Stimulated activated CD8-positive, alpha-beta memory T cell treated with anti-CD3 and anti-CD28 coated beads, Interleukin-7, amount 100 ng/mL, for 1 hour (primary cell): ENCODE data around the gene FIP1L1.

Experiments used
- DNase-seq, 2 donors: peaks; one replicate each; pipeline ENCODE4 v3.0.0-alpha.2; 2020; ENCODE audit warnings: low read depth in 2 of 2

The FIP1L1 gene

GRCh38 chr4:53476232-53477037 lies 99.0 kb downstream of the FIP1L1 start:
- DNase-seq = no peak

DNA sequence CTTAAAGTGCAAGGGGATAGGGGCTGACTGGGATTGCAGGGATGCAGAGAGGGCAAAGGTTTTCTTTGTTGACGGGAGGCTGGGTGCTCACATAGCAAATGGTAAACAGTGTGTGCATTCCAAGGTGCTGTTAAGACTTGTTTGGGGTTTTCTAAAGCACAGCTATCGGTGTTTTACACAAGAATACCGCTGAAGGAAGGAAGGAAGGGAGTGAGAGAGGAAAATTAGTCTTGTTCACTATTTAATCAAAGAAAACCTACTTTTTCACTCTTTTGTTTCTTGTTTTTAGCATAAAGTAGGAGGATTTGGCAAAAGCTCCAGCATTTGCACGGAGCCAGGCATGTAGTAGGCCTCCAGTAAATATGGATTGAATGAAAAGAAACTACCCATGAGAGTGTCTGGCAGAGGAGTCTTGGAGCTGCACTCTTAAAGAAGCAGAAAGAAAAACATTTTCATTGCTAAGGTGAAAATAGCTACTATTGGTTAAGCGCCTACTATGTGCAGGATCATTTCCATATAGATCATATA lies 99.7 kb downstream of the FIP1L1 start:
- DNase-seq = no peak

DNA sequence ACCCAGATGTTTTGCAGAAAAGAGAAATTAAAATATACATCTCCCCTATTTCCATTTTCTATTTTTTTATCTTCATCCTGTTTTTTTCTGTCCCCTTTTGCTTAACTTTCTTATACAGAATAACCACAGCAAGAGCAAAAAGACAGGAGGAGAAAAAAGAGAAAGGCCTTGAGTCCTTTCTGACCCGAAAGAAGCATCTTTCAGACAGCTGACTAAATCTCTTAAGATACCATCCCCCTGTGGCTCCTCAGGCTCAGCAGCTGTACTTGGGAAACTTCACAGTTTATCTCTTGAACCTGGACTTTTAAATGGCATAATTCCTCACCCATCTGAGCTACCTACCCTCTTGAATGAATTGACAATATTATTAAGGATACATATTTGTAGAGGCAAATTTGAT lies 100.2 kb downstream of the FIP1L1 start:
- DNase-seq = no peak

DNA sequence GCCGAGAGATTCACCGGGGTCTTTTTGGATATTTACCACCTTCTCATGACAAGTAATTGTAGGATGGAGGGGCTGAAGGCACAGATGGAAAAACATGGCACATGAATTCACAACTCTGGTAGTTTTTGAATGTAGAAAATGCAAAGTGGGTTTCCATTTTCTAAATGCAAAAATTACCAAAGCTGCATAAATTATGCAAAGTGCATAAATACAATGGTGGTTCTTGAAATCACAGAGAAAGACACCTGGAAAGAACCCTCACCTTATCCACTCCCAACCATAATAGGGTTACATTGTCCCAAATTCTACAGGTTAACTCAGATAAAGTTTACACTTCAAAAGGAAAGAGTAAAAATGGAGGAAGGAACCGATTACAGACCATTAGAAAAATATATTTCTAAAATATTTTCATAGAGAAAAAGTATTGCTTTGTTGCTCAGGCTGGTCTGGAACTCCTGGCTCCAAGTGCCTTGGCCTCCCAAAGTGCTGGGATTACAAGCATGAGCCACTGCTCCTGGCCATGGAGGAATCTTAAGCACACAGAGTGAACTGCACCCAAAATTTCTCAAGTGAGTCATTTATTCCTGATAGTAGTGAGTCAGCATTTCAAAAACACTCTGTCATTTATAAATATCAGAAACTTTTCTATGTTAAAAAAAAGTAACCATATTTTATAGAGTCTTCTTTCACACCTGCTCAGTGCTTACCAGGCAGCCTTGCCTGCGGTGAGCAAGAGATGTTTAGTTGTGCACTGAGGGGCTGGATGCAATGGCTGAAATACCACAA lies 101.4 kb downstream of the FIP1L1 start:
- no peak for DNase-seq

- no peak for DNase-seq
Observed at GRCh38 chr4:53479736-53480525, 102.5 kb downstream of the FIP1L1 start.

- DNase-seq = no peak
Observed at GRCh38 chr4:53480909-53481308, 103.5 kb downstream of the FIP1L1 start.

GRCh38 chr4:53481586-53481985 lies 104.1 kb downstream of the FIP1L1 start:
- DNase-seq = no peak

DNA sequence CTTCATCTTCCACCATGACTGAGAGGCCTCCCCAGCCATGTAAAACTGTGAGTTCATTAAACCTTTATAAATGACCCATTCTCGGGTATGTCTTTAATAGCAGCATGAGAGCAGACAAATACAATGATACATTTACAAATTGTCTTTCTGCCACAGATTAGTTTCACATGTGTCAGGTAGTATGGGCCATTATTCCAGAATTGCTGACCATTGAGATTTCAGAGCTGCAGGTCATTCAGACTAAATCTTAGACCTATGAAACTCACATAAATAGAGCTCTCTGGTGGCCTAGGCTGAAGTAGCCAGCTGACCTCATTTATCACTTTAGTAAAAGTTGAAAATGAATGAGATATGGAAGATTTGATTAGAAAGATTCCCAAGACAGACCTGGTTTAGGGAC lies 105.8 kb downstream of the FIP1L1 start:
- DNase-seq = no peak

DNA sequence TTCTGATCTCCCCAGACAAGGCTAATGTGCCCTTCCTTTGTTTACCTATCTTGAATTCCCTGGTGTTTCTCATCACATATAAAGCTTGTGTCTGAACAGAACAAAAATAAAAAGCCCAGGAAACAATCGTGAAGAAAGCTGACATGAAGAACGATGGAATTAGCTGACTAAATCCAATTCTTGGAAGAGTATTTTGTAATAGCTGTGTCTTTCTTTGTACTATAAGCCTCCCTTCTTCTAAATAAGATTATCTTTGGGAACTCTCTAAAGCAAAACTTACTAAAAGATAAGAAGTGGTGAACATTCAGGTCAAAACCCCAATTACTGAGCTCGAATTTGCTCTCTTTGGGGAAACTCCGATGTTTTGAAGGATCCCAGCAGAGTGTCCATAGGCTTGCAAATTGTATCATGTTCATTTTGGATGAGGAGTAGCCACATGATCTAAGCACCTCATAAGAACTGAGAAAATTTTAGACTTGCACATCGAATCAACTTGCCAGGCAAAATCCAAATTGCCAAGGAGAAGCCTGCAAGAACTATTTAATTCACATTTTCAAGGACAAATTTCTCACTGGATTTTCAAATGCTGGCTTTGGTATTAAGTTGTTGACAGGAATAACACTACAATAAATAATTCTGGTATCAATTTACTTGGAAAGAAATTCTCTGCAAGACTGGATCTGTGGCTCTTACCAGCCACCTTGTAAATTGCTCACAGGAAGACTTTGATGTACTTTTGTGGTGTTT lies 107.6 kb downstream of the FIP1L1 start:
- no peak for DNase-seq

GRCh38 chr4:53485658-53486040 lies 108.2 kb downstream of the FIP1L1 start:
- no peak for DNase-seq

DNA sequence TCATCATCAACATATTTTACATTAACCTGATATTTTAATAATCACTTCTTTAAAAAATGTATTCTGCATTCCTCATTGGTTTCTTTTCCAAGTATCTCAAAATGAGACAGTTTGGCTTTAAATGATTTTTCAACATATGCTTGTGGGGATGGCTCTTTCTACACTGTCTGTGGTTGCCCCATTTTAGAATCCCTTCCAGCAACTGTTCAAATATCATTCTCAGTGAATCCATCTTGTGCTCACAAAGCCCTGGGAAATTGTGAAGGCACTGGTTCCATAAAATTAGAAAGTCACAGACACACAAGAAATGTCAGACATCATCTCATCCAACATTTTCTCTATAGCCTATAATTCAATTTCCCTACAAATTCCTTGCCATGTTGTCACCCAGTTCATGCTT lies 110.3 kb downstream of the FIP1L1 start:
- DNase-seq = no peak

DNA sequence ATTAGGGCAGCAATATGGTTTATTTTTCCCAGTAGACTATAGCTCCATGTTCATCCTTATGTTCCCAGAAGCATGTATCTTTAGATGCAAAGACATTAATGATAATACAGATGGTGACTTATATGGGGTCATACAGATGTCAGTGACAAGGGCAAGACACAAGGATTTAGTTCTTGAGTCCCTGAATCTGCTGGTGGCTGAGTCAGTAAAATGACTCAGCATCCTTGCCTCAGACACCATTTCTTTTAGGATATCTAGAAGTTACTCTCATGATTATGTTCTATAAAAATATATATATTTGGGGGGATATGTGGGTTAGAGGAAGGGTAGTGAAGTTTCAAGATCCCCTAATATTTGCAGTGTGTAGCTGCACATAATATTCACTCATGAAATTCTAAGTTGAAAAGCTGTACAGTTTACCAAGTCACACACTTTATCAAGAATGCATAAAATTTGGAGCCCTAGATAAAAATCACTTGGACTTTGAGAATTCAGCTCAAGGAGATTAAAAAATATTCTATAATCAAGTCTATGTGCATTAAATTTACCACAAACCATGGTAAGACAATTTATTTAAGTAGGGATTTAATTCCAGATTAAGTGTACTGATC lies 111.9 kb downstream of the FIP1L1 start:
- no peak for DNase-seq

DNA sequence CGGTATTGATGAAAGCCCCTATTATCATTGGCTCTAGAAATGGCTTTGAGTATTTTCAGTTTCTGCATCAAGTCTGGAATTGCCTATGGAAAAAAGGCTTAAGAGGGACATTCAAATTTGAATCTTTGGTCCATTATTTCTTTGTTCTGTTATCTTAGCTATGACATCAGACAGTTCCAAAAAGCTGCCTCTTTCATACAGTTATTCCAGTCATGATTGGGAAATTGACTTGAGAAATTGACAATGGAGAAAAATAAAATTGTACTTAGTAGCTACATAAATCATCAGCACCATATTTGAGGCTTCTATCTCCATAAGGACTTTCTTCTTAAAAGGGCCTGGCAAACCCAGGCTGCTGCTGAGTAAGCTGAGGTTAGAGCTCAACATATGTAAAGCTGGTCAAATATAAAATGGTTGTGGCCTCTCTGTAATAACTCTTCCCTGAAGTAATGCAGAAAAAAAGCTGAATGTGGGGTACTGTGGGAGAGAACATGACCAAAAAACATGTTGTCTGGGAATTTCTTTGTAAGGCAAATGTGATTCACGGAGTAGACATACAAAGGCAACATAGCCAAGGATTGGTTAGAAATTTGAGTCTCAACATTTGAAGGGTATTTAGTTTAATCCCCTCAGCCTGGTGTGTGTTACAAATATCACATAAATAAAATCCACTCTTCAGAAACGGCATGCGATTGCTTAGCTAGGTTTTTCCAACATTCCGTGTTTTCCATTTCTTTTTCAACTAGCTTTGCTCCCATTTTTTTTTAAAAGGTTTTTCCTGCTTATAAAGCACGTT lies 112.9 kb downstream of the FIP1L1 start:
- no peak for DNase-seq

DNA sequence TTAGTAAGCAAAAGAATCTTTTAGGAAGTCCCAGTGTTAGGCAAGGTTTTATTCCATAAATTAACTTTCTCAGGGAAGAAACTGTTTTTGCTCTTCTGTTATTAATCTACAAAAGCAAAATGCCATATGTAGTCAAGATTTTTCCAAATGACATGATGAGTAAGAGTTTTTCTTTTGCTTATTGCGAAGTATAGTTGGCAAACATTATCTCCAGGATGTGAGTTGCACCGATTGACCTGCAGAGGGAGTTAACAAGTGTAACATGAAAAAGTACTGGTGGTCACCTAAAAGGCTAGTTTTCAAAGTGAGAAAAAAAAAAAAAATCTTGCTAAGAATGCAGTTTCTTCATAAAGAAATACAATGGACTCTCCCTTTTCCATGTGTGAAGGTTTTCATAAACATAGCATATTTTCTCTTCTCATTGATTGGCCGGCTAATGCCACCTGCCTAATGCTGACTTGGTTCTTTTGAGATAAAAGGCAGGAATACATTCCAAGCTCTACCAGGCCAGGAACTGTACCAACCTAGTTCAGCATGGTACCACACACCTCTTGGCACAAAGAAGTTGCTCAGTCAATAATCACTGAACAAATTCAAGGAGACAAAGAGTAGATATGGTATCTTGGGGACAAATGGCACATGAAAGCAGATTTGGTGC lies 113.7 kb downstream of the FIP1L1 start:
- DNase-seq = no peak

DNA sequence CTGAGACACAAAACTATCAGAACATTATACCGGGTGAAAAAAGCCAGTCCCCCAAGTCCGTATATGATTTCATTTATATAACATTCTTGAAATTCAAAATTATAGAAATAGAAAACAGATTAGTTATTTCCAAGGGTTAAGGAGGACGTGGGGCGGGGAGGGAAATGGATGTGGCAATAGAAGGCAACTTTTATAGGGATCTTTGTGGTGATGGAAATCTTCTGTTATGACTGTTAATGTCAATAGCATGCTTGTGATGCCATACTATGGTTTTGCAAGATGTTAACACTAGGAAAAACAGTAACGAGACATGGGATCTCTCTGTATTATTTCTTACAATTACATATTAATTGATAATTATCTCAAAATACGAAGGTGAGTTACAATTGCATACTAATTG lies 117.4 kb downstream of the FIP1L1 start:
- DNase-seq = no peak

DNA sequence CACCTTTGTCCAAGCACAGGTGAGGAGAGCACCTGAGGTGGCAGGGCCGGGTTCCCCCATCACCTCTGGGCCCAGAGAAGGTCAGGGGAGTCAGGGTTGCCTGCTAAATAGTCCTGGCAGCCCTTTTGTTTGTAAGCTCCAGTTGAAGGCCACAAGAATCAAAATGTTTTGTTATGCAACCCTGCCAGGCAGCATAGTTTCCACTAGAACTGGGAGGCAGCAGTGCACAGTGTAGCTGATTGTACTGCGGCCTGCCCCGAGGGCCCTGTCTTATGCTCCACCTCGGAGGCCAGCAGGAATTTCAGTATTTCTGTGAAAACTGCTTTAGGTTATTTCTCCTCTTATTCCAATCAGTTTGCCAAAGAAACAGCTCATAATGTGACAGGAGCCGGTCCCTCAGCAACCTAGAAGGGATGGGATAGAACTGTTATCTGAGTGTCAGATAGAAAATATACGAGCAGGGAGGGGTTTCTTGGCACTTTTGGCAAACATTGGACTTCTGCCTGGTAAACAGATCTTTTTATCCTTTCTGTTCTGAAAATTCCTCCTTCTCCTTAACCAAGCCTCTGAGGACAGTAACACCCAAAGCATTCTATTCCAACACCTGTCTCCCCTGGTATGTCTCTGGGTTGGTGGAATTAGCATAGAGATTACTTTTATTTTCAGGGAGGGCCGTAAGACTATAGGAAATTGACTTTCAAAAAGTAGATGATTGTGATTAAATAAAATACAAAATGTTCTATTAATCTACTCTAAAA lies 120.2 kb downstream of the FIP1L1 start:
- no peak for DNase-seq

DNA sequence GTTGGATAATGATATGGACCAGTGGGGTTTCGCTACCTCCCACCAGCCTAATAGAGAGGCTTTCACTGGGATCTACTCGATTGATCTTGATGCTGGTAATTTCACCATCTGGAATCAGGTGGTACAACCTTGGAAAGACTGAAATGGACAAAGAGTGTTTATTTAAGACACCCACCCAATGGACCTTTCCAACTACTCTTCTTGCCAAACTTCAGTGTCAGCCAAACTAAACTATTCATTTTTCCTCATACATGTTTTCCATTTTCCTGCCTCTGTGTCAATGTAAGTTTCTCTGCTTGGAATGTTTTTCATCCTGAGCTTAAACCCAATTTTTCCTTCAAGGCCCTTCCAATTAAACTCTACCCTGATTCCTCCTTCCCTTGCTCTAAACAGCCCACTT lies 121.3 kb downstream of the FIP1L1 start:
- no peak for DNase-seq

GRCh38 chr4:53499791-53500190 lies 122.3 kb downstream of the FIP1L1 start:
- no peak for DNase-seq

DNA sequence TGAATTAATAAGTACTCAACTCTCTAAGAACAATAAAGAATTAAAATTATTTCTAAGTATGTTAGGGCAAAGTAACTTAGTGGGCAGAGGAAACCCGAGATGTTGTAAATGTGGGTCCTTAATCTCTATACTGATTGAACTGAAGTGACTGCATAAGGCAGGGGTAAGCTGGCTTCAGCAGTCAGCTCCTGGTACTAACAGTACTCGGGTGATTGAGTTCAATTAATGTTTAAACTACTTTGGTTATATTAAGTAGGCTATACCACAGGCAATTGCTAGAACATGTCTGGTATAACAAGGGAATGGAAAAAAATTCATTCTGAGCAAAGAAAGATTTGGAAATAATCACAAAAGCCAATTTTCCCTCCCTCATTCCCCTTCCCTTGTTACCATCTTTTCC lies 123.1 kb downstream of the FIP1L1 start:
- DNase-seq = no peak
